ENCODE data around the gene CDHR2.

Gene CDHR2

DNA sequence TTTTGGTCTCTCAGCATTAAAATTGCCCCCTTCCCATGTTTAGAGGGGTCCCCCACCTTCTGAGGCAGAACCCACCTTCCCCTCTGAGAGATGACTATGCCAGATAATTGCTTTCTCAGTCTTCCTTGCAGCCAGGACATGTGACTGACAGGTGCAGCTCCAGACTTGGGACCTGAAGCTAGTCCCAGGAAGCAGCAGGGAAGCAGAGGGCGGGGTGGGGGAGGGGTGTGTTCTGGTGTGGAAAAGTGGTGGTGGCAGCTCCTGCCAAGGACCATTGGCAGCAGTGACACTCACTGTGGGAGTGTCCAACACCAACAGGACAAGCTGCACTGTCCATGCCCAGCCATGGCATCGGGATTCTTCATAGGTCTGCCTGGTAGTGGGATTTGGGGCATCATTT is 83.6 kb downstream of the CDHR2 start:
- peaks cover 0 to 5% of the 10 kb centered on the region in 2 donors for H3K9me3 ChIP-seq (replicated peaks in 1 of 2; ENCODE audit: control insufficient read depth in 2 of 2, insufficient read depth in 1 of 2, low read depth in 1 of 2, low read length in 2 of 2)
- no peak for DNase-seq (ENCODE audit: low spot score)
- no peak overlapping the region for H3K18ac ChIP-seq (ENCODE audit: low read length)
- H2BK12ac ChIP-seq (ENCODE audit: low read length) = no peak overlapping the region
- no peaks in the 10 kb centered on the region for H3K79me1 ChIP-seq (ENCODE audit: low read depth, low read length)
- H3K27ac ChIP-seq (replicated peaks; ENCODE audit: low read length) = no peak overlapping the region
- no peak overlapping the region for H3K23ac ChIP-seq (ENCODE audit: low read depth, low read length, poor library complexity)
- no peaks in the 10 kb centered on the region for H3K36me3 ChIP-seq (replicated peaks in 1 of 2; ENCODE audit: control insufficient read depth in 2 of 2, insufficient read depth in 2 of 2, low read length in 2 of 2)
- H4K91ac ChIP-seq (ENCODE audit: low read depth, low read length, poor library complexity) = no peak overlapping the region
- H2AFZ ChIP-seq (ENCODE audit: low read length) = no peak overlapping the region
- H3K4me1 ChIP-seq (ENCODE audit: control insufficient read depth in 2 of 2, insufficient read depth in 1 of 2, low read depth in 1 of 2, low read length in 2 of 2) = peaks cover 6 to 8% of the 10 kb centered on the region in 2 donors
- no peak overlapping the region for H2BK5ac ChIP-seq (ENCODE audit: low read length)
- no peak overlapping the region for H3K9ac ChIP-seq (ENCODE audit: low read depth, low read length, poor library complexity)
- no peak overlapping the region for H3K4ac ChIP-seq (ENCODE audit: low read length)
- no peak overlapping the region for H3K4me3 ChIP-seq (ENCODE audit: low read length in 2 of 2)
- no peak overlapping the region for H3K4me2 ChIP-seq (ENCODE audit: insufficient read depth, low read length, poor library complexity, severe bottlenecking)
- peaks cover 7 to 90% (median 42%) of the 10 kb centered on the region in 3 experiments for H3K27me3 ChIP-seq (ENCODE audit: control insufficient read depth in 3 of 3, insufficient read depth in 3 of 3, low read depth in 1 of 3, low read length in 3 of 3)
- no peak overlapping the region for H4K8ac ChIP-seq (ENCODE audit: low read depth, low read length)
- no peak overlapping the region for H2AK5ac ChIP-seq (ENCODE audit: low read depth, low read length)
- no CpG with 5 or more reads among the region's 2 CpGs for WGBS, 2 donors (ENCODE audit: extremely low coverage in 2 of 2, insufficient read length in 2 of 2, insufficient replicate concordance in 1 of 2)
- H2BK120ac ChIP-seq (ENCODE audit: low read depth, low read length) = no peak overlapping the region
- no peak overlapping the region for H2BK15ac ChIP-seq (ENCODE audit: low read length)
- no peak overlapping the region for H3K14ac ChIP-seq (ENCODE audit: low read length)

DNA sequence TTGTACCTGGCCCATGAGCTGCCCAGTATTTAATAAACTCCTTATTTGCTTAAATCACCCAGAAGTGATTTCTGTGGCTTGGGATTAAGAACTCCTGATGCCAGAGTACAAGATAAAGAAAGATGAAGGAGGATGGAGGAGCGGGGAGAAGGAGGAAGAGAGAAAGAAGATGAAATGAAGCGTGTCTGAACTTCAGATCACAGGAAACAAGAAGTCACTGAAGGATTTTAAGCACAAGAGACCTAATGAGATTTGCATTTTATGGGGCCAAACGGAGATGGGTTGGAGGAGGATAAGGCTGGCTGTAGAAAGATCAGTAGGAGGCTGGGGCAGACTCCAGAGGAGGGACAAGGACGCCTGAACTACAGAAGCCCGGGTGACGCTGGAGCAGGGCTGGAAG is 84.5 kb downstream of the CDHR2 start:
- Histone ChIP-seq H3K9ac (ENCODE audit: low read depth, low read length, poor library complexity) (no peak overlapping the region), H3K18ac (ENCODE audit: low read length) (no peak overlapping the region), H2AFZ (ENCODE audit: low read length) (no peak overlapping the region), H2BK12ac (ENCODE audit: low read length) (no peak overlapping the region), H3K79me1 (ENCODE audit: low read depth, low read length) (no peaks in the 10 kb centered on the region), H2AK5ac (ENCODE audit: low read depth, low read length) (no peak overlapping the region), H3K4ac (ENCODE audit: low read length) (no peak overlapping the region), H3K14ac (ENCODE audit: low read length) (no peak overlapping the region), H3K27ac (replicated peaks; ENCODE audit: low read length) (no peak overlapping the region), H2BK120ac (ENCODE audit: low read depth, low read length) (no peak overlapping the region), H3K36me3 (replicated peaks in 1 of 2; ENCODE audit: control insufficient read depth in 2 of 2, insufficient read depth in 2 of 2, low read length in 2 of 2) (no peaks in the 10 kb centered on the region), H4K91ac (ENCODE audit: low read depth, low read length, poor library complexity) (no peak overlapping the region), H2BK5ac (ENCODE audit: low read length) (no peak overlapping the region), H4K8ac (ENCODE audit: low read depth, low read length) (no peak overlapping the region), H2BK15ac (ENCODE audit: low read length) (no peak overlapping the region), H3K4me3 (ENCODE audit: low read length in 2 of 2) (no peak overlapping the region), H3K9me3 (replicated peaks in 1 of 2; ENCODE audit: control insufficient read depth in 2 of 2, insufficient read depth in 1 of 2, low read depth in 1 of 2, low read length in 2 of 2) (peaks cover 0 to 5% of the 10 kb centered on the region in 2 donors), H3K23ac (ENCODE audit: low read depth, low read length, poor library complexity) (no peak overlapping the region), H3K4me1 (ENCODE audit: control insufficient read depth in 2 of 2, insufficient read depth in 1 of 2, low read depth in 1 of 2, low read length in 2 of 2) (peaks cover 6 to 8% of the 10 kb centered on the region in 2 donors), H3K27me3 (ENCODE audit: control insufficient read depth in 3 of 3, insufficient read depth in 3 of 3, low read depth in 1 of 3, low read length in 3 of 3) (peaks cover 7 to 90% (median 34%) of the 10 kb centered on the region in 3 experiments), H3K4me2 (ENCODE audit: insufficient read depth, low read length, poor library complexity, severe bottlenecking) (no peak overlapping the region)
- WGBS, 2 donors (ENCODE audit: extremely low coverage in 2 of 2, insufficient read length in 2 of 2, insufficient replicate concordance in 1 of 2) = no CpG with 5 or more reads among the region's 6 CpGs
- DNase-seq (ENCODE audit: low spot score) = no peak

DNA sequence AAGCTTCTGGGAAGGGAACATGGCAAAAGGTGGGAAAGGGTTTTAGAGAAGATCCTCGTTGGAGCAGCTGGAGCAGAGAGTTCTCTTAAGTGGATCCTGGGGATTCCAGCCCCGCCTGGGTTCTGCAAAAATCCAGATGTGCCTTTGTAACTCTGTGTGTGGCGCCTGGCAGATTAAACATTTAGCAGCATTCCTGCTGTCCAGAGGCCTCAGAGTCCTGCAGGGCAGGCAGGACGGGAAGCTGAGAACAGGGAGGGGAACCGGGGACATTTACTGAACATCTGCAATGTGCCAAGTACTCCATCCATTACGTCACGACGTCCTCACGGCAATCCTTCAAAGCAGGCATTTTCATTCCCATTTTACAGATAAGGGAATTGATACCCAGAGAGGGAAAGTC is 87.3 kb downstream of the CDHR2 start:
- Histone ChIP-seq H3K14ac (ENCODE audit: low read length) (no peak overlapping the region), H3K4me1 (ENCODE audit: control insufficient read depth in 2 of 2, insufficient read depth in 1 of 2, low read depth in 1 of 2, low read length in 2 of 2) (no peaks in the 10 kb centered on the region), H4K8ac (ENCODE audit: low read depth, low read length) (no peak overlapping the region), H2BK120ac (ENCODE audit: low read depth, low read length) (no peak overlapping the region), H3K79me1 (ENCODE audit: low read depth, low read length) (no peaks in the 10 kb centered on the region), H3K9me3 (replicated peaks in 1 of 2; ENCODE audit: control insufficient read depth in 2 of 2, insufficient read depth in 1 of 2, low read depth in 1 of 2, low read length in 2 of 2) (peaks cover 0 to 5% of the 10 kb centered on the region in 2 donors), H3K4me2 (ENCODE audit: insufficient read depth, low read length, poor library complexity, severe bottlenecking) (no peak overlapping the region), H3K27ac (replicated peaks; ENCODE audit: low read length) (no peak overlapping the region), H3K23ac (ENCODE audit: low read depth, low read length, poor library complexity) (no peak overlapping the region), H2AFZ (ENCODE audit: low read length) (no peak overlapping the region), H3K36me3 (replicated peaks in 1 of 2; ENCODE audit: control insufficient read depth in 2 of 2, insufficient read depth in 2 of 2, low read length in 2 of 2) (no peaks in the 10 kb centered on the region), H4K91ac (ENCODE audit: low read depth, low read length, poor library complexity) (no peak overlapping the region), H2BK15ac (ENCODE audit: low read length) (no peak overlapping the region), H2BK5ac (ENCODE audit: low read length) (no peak overlapping the region), H3K27me3 (ENCODE audit: control insufficient read depth in 3 of 3, insufficient read depth in 3 of 3, low read depth in 1 of 3, low read length in 3 of 3) (peaks cover 0 to 86% (median 6%) of the 10 kb centered on the region in 3 experiments), H3K9ac (ENCODE audit: low read depth, low read length, poor library complexity) (no peak overlapping the region), H2AK5ac (ENCODE audit: low read depth, low read length) (no peak overlapping the region), H3K4ac (ENCODE audit: low read length) (no peak overlapping the region), H2BK12ac (ENCODE audit: low read length) (no peak overlapping the region), H3K4me3 (ENCODE audit: low read length in 2 of 2) (no peak overlapping the region), H3K18ac (ENCODE audit: low read length) (no peak overlapping the region)
- no peak for DNase-seq (ENCODE audit: low spot score)
- no CpG with 5 or more reads among the region's 9 CpGs for WGBS, 2 donors (ENCODE audit: extremely low coverage in 2 of 2, insufficient read length in 2 of 2, insufficient replicate concordance in 1 of 2)

DNA sequence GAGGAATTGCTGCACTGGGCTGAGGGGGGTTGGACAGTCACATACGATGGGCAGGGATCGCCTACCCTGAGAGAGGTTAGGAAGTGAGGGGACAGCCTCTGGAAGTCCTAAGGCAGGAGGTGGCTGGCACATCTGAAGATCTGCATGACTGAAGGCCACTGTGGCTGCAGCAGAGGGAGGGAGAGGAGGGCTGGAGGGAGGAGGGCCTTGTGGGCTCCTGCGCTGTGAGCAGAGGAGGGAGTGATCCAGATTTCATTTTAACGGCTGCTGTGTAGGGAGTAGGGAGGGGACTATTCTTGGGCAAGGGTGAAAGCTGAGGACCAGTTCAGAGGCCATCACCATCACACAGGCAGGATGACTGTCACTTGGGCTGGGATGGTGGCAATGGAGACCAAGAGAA is 88.4 kb downstream of the CDHR2 start:
- Histone ChIP-seq H3K9ac (ENCODE audit: low read depth, low read length, poor library complexity) (peak overlapping the region; percentile 10), H3K79me1 (ENCODE audit: low read depth, low read length) (no peaks in the 10 kb centered on the region), H3K27me3 (ENCODE audit: control insufficient read depth in 3 of 3, insufficient read depth in 3 of 3, low read depth in 1 of 3, low read length in 3 of 3) (peaks cover 0 to 86% (median 2%) of the 10 kb centered on the region in 3 experiments), H3K18ac (ENCODE audit: low read length) (peak overlapping the region; percentile 40), H3K4me1 (ENCODE audit: control insufficient read depth in 2 of 2, insufficient read depth in 1 of 2, low read depth in 1 of 2, low read length in 2 of 2) (no peaks in the 10 kb centered on the region), H3K36me3 (replicated peaks in 1 of 2; ENCODE audit: control insufficient read depth in 2 of 2, insufficient read depth in 2 of 2, low read length in 2 of 2) (no peaks in the 10 kb centered on the region), H2BK5ac (ENCODE audit: low read length) (no peak overlapping the region), H2AK5ac (ENCODE audit: low read depth, low read length) (no peak overlapping the region), H4K8ac (ENCODE audit: low read depth, low read length) (no peak overlapping the region), H3K14ac (ENCODE audit: low read length) (no peak overlapping the region), H4K91ac (ENCODE audit: low read depth, low read length, poor library complexity) (peak overlapping the region; percentile 28), H3K23ac (ENCODE audit: low read depth, low read length, poor library complexity) (peak overlapping the region; percentile 46), H3K4ac (ENCODE audit: low read length) (no peak overlapping the region), H3K4me3 (ENCODE audit: low read length in 2 of 2) (peak overlapping the region in 1 of 2 donors; percentile 4), H3K27ac (replicated peaks; ENCODE audit: low read length) (no peak overlapping the region), H2BK120ac (ENCODE audit: low read depth, low read length) (no peak overlapping the region), H3K4me2 (ENCODE audit: insufficient read depth, low read length, poor library complexity, severe bottlenecking) (no peak overlapping the region), H2AFZ (ENCODE audit: low read length) (no peak overlapping the region), H3K9me3 (replicated peaks in 1 of 2; ENCODE audit: control insufficient read depth in 2 of 2, insufficient read depth in 1 of 2, low read depth in 1 of 2, low read length in 2 of 2) (peaks cover 0 to 5% of the 10 kb centered on the region in 2 donors), H2BK12ac (ENCODE audit: low read length) (no peak overlapping the region), H2BK15ac (ENCODE audit: low read length) (no peak overlapping the region)
- no CpG with 5 or more reads among the region's 4 CpGs for WGBS, 2 donors (ENCODE audit: extremely low coverage in 2 of 2, insufficient read length in 2 of 2, insufficient replicate concordance in 1 of 2)
- no peak for DNase-seq (ENCODE audit: low spot score)

All from neuronal stem cell (in vitro differentiated cells).